GM19463 (cell line): Measurements from ENCODE around the gene PTCD3.

Experiments used
- ATAC-seq: cut with Tn5 transposase; IDR thresholded peaks from one replicate; pipeline ENCODE4 v1.9.1; 2021; ENCODE audit warnings: mild to moderate bottlenecking, moderate library complexity; ENCODE audit not compliant: unreplicated experiment

Gene PTCD3

DNA sequence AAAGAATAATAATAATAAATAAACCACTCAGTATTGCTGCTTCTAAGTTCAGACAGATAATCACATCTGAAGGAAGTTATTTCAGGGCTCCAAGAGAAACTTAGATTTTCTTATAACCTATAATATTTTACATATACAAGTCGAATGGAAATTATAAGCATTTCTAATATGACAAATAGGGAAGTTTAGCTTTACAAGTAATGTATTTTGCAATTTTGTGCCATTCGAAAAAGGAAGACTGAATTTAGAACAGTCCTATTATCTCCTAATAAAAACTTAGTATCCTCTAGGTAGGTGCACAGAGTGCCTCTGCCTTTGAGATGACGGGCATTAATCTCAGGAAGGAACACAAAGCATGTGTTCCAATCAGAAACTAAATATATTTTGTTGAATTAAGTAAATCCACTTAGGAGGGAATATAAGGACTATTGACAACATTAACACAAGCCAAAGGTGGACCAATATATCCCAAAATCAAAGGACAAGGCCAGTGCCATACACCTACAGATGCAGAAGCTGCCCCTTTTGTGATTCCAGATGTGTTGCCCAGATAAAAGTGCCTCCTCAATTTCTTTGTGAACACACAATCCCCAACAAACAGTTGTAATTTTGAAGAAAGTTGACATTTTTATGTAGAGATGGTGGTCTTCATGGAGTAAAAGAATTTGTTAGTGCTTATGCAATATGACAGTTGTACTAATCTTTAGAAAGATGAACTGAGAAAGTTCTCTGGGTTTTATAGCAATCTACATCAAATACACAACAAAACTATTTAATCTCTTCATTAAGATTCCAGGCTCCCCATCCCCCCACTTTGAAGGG lies 36.6 kb downstream of the PTCD3 start:
- no peak for ATAC-seq

DNA sequence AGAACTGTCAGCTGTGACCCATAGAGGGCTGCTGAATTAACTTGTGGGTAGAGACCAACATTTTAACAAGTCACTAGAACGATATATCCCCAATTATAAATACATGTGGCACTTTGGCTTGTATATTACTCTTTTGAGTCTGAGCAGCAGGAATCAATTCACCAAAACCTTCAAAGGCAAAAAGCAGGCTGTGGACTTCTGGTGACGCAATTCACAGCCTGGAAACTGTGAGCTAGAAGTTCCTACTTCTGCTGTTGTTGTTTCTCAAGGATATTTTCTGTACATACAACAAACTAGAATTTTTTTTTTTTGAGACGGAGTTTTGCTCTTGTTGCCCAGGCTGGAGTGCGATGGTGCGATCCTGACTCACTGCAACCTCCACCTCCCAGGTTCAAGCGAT lies 37.3 kb downstream of the PTCD3 start:
- no peak for ATAC-seq

DNA sequence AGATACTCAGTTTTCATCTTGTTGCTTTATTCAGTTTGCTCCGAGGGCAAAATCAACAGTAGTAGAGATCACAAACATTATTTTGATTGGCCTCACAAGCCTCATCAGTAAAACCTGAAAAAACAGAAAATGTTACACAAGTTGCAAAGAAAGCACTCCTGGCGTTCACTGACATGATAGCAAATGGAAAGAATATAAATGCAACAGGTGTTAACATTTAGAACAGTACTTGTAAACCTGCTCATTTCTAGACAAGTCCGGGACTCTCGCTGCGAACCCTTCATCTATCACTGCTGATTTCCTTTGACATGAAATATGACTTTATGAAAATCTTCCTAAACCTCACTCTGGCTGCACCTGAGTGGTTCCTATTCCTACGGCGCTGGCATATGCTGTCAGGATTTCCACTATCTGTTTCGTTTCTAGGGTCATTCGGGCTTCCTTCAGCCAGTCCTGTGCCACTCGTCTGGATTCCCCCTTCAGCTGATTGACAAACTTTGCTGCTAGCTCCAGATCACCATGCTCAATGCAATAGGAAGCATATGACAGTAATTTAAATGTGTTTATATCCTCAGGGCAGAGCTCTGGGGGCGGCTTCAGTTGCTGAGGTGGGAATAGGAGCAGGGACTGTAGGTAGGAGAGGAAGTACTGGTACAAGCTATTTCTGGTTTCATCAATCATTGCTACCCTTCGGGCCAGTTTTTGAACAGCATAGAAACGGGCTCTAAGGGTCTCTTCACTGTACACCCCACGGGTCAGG lies 38.1 kb downstream of the PTCD3 start:
- no peak for ATAC-seq

DNA sequence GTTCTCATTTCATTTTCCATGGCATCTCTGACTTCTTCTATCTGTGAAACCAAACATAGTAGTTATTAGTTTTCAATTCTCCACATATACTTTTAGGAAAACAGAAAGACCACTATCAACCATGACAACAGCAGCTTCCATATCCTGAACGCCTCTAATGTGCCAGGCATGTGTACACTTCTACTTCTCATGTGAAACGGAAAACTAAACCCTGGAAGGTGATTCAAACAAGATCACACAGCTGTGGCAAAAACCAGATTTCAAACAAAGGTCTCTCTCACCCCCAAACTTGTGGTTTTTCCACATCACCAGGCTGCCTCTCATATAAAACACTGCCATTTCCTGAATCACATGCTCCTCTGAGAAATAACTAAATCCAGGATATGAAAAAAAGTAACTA lies 41.8 kb downstream of the PTCD3 start:
- no peak for ATAC-seq

DNA sequence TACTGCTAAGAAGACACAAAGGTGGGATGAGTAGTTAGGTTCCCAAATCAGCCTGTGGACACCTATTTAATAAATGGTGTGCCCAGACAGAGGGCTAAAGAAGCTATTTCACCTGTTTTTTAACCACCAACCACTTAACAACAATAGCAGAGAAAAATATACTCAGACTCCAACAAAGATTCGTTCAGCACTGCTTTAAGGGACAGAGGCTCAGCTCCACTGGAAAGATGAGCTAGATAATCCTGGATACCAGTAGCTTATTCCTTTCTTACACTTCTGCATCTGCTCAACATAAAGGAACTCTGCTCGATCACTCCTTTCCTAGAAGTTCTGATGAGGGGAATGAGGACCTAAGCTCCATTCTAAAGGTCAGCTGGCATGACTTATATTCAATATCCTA lies 44.5 kb downstream of the PTCD3 start:
- ATAC-seq: no peak

DNA sequence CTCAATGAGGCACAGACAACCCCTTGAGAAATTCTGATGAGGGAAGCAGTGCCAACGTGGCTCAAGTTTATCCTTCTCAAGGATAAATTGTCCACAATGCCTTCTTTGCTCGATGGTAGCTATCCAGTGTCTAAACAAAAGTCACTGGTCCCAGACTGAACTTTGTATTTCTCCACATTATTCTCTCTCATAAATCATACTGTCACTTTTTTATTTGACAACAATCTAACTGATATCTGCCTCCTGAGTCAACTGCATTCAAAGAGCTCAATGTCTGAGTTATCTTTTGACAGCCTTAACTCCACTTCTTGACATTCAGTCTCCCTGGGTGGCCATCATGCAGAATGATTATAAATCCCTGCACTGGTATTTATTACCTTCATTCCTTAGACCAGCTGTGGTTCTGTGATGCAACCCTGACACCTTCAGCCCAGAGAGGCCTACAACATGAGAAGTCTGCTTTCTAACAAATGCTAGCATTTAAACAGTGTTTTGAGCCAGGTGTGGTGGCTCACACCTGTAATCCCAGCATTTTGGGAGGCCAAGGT lies 51.0 kb downstream of the PTCD3 start:
- ATAC-seq: no peak

DNA sequence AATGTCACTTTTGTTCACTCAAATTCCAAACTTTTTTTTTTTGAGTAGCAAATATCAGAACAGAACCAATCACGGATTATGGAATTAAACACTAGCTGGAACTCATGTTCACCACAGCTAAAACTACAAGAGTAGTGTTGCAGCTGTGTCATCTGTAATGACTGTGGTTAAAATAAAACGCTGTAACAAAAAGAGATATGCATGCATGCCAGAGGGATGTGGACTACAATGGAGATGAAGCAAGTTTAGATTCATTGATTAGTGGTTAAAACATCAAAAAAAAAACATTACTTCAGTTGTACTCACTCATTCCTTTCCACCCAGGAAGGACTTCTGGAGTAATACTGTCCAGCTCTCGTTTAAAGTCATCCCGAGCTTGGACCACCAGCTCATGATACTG lies 52.3 kb downstream of the PTCD3 start:
- no peak for ATAC-seq

DNA sequence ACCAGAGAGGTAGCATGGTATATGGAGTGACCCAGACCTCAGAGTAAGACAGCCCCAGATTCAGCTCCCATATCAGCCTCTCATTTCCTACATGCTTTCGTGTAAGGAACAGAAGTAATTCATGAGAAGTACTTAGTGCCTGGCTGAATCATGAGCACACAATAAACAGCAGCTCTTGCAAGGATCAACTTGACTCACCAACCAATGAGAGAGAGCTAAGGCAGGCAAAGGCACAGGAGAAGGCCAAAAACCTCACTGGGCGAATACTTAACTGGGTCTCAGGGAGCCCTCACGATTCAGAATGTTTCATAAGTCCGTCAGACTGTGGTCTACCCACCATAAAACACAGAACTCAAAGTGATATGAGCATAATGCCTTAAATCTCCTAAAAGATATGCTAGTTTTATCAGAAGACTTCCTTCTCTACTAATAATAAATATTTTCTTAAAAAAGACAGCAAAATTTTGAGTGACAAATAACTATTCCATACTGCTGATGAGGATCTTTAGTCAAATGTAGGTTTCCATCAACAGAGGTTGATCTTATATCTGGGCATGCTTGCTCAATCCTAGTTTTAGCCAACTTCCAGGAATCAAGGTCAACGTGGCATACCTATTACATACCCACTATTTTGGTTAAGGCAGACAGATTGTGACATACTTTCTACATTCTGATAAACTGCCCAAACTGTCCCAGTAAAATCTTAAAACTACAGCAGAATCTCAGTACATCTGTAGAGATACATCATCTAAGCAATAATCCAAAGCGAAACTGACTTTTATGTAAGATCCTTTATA lies 54.3 kb downstream of the PTCD3 start:
- no peak for ATAC-seq

DNA sequence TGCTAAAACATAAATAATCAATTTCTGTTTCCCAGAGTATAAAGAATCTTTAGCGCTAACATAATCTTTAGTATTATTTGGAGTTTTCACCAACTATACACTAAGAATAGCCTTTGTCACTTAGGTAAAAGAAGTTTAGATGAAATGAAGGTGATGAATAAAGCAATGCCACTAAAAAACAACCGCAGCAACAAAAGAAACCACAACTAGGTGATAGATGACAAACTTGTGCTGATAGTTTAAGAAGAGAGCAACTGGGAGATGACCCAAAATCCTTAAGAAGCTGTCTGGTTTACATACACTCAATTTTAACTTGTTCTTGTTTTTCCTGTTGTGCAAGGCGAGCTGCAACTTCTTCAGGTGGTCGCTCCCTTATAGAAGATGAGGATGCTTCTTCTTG lies 64.4 kb downstream of the PTCD3 start:
- ATAC-seq: no peak

DNA sequence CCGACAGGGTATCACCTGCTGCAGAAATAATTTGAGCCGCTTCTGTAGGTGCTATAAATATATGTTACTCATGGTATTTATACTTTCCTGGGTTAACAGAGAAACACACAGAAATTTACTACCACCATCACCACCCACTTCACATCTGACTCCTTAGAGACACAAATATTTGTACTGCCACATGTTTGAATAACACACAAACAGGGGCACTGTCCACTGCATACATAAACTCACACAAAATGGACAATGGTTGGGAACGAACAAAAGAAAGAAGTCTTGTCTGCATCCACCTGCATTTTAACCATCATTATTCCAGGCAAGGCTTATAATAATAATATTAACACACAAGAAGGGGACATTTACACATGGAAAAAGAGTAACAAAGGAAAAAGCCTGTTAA lies 65.3 kb downstream of the PTCD3 start:
- no peak for ATAC-seq

DNA sequence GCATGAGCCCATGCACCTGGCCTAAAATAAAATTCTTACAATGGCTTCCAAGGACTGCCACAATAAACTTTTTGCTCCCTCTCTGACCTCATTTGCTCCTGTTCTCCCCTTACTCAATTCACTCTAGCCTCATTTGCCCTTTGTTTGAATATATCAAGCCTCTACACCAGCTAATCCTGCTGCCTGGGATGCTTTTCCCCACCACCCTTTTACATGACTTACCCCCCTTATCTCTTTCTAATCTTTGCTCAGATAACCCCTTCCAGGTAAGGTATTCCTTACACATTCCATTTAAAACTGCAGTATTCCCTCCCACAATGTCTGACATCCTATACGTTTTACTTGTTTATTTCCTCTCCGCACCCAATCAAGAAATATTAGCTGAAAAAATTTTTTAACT lies 66.6 kb downstream of the PTCD3 start:
- no peak for ATAC-seq

DNA sequence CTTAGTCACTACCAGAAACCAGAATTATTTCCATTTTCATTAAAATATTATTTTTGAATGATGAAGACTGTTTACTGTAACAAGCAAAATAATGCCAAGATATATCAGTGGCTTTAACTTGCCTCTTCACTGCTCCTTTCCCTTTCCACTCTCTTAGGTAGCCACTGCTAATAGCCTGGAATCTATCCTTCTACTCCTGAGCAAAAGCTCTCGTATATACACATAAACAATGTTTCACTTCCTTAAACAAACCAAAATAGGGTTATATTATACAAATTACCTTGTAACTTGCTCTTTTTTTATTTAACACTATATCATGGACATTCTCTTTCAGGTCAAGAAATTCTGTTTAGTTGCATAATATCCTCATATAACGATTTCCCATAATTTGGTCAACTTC lies 68.4 kb downstream of the PTCD3 start:
- ATAC-seq: no peak

DNA sequence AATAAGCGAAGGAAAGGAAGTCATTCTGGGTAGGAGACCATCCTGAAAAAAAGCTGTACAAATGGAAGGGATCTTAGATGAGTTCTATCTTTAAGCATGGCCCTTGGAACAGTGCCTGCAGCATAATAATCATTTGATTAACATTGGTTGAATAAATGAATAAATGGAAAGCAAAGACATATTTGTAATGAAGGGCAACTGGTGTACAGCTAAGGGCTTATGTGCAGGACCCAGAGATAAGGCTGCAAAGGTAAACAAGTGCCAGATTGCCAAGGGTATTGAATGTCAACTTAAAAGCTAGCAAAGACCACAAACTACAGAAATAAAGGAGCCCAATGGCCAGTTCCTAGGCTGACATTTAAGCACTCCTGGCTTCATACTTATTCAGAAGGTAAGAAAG lies 69.8 kb downstream of the PTCD3 start:
- no peak for ATAC-seq

DNA sequence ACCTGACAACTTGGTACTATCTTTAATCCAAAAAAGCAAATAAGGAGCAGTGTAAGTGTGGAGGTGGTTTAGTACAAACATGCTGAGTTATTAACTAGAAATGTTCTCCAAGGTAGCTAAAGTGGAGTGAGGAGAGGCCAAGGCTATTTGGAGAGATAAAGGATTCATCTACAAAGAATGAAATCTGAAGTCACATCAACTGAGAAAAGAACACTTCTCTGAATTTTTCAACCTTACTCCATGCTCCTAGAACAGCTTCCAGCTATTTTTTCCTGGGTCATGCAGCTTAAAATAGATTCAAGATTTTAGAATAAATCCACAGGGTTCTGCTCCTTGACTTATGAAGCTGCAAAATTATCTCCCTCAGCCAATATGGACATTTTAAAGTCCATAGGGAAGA lies 70.6 kb downstream of the PTCD3 start:
- no peak for ATAC-seq

DNA sequence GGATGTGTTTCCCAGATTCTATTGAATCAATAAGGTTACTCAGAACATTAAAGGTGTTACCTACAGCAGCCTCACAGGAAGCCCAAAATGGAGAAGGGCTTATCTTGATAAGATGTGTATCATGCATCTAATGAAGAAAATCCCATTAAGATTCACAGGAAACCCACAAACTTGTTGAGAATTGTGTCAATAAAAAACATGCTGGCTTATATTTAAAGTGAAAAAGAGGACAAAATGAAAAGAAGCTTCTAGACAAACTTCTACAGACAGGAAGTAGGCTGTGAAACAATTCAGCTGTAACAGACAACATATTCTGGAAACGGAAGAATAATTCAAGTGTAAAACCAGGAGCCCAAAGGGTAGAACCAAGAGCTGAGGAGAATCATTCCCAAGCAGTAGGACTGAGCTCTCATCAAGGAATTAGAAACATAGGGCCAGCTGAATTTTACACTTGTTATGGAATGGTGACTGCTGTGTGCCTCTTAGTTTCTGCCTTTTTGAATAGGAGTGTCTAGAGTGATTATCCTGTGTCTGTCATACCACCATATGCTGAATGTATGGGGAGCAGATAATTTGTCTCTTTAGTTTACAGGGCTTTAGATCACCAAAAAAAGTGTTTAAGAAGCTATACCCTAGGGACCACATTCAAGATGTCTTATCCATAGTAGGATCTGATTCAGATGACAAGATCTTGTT lies 79.6 kb downstream of the PTCD3 start:
- ATAC-seq: no peak

DNA sequence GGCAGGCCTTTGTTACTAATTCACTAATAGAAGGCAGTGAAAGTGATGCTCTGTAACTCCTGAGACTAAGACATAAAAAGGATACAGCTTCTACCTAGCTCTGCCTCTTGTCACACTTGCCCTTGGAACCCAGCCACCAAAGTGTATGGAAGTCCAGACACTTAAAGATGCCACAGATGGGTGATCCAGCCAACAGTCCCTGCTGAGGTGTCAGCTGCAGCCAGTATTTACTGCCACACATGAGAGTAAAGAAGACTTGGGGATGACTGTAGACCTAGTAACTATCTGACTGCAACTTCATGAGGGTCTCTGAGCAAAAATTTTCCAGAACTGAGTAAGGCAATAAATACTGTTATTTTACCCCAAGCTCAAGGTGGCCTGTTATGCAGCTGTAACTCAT lies 80.4 kb downstream of the PTCD3 start:
- ATAC-seq: no peak

DNA sequence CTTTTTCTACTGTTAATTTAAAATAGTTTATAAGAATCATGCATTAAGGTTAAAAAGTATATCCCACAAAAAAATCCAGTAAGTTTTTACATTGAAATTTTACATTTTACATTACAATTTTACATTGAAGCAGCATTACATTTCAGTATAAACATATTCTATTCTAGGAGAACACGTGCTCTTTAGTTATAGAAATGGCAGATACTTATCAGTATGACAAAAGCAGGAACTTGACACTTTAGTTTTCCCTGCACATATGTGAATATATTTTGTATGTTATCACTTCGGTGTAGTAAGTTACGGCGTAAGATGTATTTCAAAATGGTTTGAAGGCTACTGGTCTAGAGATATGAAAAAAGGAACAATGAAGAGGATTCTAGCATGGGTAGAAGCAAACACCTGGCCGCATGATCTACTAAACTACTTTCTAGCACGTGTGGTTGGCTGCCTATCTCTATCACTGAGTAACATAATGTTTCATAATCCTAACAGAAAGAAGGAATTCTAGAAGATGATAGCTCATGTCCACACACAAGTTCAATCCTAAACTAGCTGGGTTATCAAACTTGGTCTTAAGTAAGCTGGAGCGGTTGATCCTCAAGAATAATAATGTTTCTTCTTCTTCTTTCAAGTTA lies 83.9 kb downstream of the PTCD3 start:
- ATAC-seq: no peak
